Kidney tubule cell (primary cell): Measurements from ENCODE around the gene CD276.

ENCODE experiments used
- DNase-seq: peaks from one replicate; pipeline ENCODE4 v3.0.0-alpha.2; 2018; ENCODE audit warnings: low spot score

The CD276 gene

GRCh38 chr15:73683777-73684580, at the start of gene CD276:
Gene CD276, plus strand, starts transcription at chr15:73684383. Its CDS starts 15,257 bp downstream, at chr15:73699640.
- peak; percentile 86 for DNase-seq

- DNase-seq: peak; percentile 91
Observed at GRCh38 chr15:73637527-73637926, 46.7 kb upstream of the CD276 start.

GRCh38 chr15:73639464-73639863, 44.7 kb upstream of the CD276 start:
- DNase-seq: peak; percentile 33

GRCh38 chr15:73647259-73648013, 36.7 kb upstream of the CD276 start:
- no peak for DNase-seq

GRCh38 chr15:73648014-73648295, 36.2 kb upstream of the CD276 start:
- no peak for DNase-seq

GRCh38 chr15:73650416-73651126, 33.6 kb upstream of the CD276 start:
- peak; percentile 60 for DNase-seq

GRCh38 chr15:73654659-73655058, 29.5 kb upstream of the CD276 start:
- no peak for DNase-seq

GRCh38 chr15:73655724-73656123, 28.5 kb upstream of the CD276 start:
- DNase-seq: no peak

- no peak for DNase-seq
Observed at GRCh38 chr15:73658645-73659044, 25.5 kb upstream of the CD276 start.

- DNase-seq: no peak
Observed at GRCh38 chr15:73660455-73660854, 23.7 kb upstream of the CD276 start.

- DNase-seq: no peak
Observed at GRCh38 chr15:73674587-73674986, 9.6 kb upstream of the CD276 start.

- peak; percentile 67 for DNase-seq
Observed at GRCh38 chr15:73677146-73677607, 7.0 kb upstream of the CD276 start.

GRCh38 chr15:73677733-73678132, 6.5 kb upstream of the CD276 start:
- no peak for DNase-seq

GRCh38 chr15:73678498-73678897, 5.7 kb upstream of the CD276 start:
- DNase-seq: no peak

GRCh38 chr15:73679180-73679579, 5.0 kb upstream of the CD276 start:
- no peak for DNase-seq

GRCh38 chr15:73679964-73680363, 4.2 kb upstream of the CD276 start:
- no peak for DNase-seq

GRCh38 chr15:73680549-73680948, 3.6 kb upstream of the CD276 start:
- no peak for DNase-seq

- DNase-seq: no peak
Observed at GRCh38 chr15:73681063-73681462, 3.1 kb upstream of the CD276 start.

- no peak for DNase-seq
Observed at GRCh38 chr15:73681856-73682599, 2.2 kb upstream of the CD276 start.

GRCh38 chr15:73682600-73683090, 1.5 kb upstream of the CD276 start:
- no peak for DNase-seq

GRCh38 chr15:73683257-73683776, 866 bp upstream of the CD276 start:
- no peak for DNase-seq
